Right forelimb (tissue), 1 donor: Measurements from ENCODE around the gene IER5L.
"Not testable (repeated sequence)": the region's sequence is repeated elsewhere in the genome, so short reads cannot be mapped to it uniquely, and the experiment has no call there.

Experiments used
- DNase-seq: peaks from one replicate; pipeline ENCODE4 v3.0.0-alpha.2; 2018

IER5L gene

GRCh38 chr9:129202613-129203555, 24.8 kb upstream of the IER5L start:
- peak; percentile 93 for DNase-seq

- no peak for DNase-seq
Observed at GRCh38 chr9:129201866-129202265, 23.8 kb upstream of the IER5L start.

GRCh38 chr9:129201289-129201688, 23.2 kb upstream of the IER5L start:
- DNase-seq: no peak

GRCh38 chr9:129200255-129200654, 22.2 kb upstream of the IER5L start:
- DNase-seq: no peak

DNA sequence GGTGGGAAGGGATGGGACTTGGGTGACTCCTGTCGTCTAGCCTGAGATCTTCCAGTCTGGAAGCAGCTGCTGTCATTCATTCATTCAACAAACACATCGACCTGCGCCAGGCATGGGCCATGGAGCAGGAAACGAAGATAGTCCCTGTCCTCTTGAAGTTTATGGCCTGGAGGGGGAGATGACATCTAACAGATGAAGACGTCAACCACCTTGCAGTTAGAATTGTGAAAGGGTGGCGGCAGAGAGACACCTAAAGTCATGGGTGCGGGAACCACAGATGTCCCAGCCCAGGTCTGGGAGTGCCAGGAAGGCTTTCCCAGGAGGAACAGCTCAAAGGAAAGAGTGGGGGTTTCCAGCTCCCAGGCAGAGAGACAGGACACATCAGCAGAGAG, 21.0 kb upstream of the IER5L start:
- no peak for DNase-seq

DNA sequence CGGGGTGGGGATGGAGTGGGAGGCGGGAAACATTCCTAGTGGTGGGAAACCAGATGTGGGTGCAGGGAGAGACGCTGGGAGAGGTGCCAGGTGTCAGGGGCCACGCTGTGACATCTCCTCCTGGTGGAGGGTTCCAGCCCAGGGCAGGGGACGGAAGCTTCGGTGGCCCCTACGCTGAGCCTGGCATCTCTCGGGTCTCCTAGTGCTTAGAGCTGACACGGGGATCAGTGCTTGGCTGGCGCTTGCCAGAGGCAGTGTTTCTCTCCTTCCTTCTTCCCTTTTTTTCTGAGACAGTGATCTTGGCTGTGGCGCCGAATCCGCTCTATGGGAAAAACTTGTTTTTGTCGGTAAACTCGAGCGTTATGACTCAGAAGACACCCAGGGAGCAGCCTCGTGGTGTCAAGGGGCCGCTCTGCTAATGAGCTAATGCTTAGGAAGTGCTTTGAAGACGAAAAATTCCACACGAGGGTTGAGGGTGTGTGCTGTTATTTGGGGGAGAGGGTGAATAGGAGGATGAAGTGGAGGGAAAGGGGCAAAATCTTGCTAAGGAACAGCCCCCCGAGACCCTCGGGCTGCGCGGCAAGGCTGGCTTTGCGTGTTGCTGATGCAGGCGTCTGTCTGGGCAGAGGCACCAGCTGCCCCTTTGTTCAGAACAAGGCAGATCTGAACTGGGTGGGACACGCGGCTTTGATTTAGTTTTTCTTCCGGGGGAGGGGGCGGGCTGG, 20.4 kb upstream of the IER5L start:
- DNase-seq: peak; percentile 71

DNA sequence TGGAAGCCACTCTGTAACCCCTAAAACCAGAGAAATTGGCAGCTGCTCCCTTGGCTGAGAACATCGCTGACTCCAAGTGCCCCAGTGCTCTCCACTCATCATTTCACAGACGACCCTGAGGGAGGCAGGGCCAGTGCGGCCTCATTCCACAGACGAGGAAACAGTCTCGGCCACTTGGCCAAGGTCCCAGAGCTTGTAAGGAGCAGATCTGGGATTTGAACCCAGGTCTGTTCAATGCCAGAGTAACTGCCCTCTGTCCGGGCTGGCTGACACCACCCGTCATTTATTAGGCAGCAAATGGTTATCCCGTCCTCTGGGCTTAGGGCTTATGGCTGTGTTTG, 19.9 kb upstream of the IER5L start:
- no peak for DNase-seq

DNA sequence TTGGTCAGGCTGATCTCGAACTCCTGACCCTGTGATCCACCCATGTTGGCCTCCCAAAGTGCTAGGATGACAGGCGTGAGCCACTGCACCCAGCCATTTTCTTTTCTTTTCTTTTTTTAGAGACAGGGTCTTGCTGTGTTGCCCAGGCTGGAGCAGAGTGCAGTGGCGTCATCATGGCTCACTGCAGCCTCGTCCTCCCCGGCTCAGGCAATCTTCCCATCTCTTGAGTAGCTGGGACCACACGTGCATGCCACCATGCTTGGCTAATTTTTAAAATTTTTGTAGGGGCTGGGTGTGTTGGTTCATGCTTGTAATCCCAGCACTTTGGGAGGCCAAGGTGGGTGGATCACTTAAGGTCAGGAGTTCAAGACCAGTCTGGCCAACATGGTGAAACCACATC, 19.0 kb upstream of the IER5L start:
- not testable (repeated sequence) for DNase-seq

GRCh38 chr9:129195606-129196005, 17.5 kb upstream of the IER5L start:
- DNase-seq: no peak

DNA sequence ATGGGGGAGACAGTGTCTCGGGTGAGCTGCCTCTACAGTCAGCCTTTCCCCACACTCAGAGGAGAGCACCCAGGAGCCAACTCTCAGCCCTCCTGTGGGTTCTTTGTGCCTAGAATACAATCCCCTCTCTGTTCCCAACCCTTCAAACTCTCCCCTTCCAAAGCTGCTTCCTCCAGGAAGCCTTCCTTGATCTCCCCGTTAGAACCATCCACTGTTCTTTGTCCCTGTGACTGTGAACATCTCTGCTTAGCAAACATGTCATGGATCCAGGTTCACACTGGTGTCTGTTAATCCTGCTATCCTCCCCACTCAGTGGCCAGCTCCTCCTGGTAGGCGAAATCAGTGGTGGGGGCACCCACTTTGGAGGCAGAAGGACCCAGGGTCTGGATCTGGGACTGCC, 16.2 kb upstream of the IER5L start:
- no peak for DNase-seq

- no peak for DNase-seq
Observed at GRCh38 chr9:129193655-129194054, 15.6 kb upstream of the IER5L start.

- DNase-seq: no peak
Observed at GRCh38 chr9:129191234-129191633, 13.2 kb upstream of the IER5L start.

GRCh38 chr9:129189971-129190370, 11.9 kb upstream of the IER5L start:
- DNase-seq: not testable (repeated sequence)

GRCh38 chr9:129187042-129187441, 9.0 kb upstream of the IER5L start:
- DNase-seq: no peak

DNA sequence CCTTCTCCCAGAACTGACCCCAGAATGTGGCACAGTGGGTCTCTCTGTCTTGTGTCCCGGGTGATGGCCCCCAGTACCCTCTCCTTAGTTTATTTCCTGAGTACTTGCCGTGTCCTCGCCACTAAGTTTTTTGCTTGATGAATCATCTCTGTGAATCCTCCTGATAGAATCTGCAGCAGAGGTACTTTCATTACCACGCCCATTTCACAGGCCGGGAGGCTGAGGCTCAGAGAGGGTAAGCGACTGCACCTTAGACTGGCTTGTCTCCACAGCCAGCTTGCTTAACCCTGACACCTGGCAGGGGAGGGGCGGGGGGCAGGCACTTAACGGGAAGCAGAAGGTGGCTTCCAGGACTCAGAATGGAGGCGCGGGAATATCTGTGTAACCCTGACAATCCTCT, 7.9 kb upstream of the IER5L start:
- no peak for DNase-seq

GRCh38 chr9:129185402-129185801, 7.3 kb upstream of the IER5L start:
- no peak for DNase-seq

GRCh38 chr9:129184596-129185122, 6.6 kb upstream of the IER5L start:
- DNase-seq: no peak

DNA sequence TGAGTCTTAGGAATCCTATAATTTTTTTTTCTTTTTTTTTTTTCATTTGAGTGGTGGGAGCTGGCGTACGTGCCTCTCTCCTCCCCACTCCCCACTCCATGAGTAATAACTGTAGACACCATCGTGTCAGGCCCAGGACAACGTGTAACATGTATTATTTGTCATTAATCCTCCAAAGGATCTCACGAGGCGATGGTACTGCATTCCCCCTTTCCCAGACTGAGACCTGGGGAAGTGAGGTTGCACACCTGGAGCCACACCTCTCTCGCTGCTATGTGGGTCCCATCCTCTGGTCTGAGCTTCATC, 6.1 kb upstream of the IER5L start:
- no peak for DNase-seq

DNA sequence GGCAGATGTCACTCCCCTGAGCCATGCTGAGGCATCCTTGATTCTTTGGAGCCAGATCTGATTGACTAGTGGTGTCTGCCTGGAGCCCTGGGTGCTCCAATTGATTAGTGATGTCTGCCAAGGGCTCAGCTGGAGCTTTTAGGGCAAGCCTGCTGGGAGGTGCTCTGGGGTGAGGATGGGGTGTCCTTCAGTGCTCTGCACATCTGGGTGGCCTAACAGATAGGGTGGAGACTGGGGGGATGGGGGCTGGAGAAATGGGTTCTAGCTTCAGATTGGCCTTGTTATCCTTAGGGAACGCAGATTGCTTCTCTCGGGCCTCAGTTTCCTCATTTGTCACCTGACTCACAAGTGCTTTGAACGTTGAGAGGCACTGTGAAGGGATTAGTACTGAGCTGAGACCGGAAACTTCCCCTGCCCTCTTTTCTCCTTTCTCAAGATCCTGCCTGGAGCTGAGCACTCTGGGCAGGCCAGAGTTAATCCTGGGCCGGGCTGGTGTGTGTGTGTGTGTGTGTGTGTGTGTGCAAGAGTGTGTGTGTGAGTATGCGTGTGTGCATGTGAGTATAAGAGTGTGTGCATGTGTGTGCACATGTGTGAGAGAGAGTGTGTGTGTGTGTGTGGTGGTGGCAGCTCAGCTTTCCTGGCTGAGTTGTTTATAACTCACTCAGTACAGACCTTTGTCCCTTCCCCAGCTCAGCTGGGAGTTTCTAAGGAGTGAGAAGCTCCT, 5.6 kb upstream of the IER5L start:
- no peak for DNase-seq

DNA sequence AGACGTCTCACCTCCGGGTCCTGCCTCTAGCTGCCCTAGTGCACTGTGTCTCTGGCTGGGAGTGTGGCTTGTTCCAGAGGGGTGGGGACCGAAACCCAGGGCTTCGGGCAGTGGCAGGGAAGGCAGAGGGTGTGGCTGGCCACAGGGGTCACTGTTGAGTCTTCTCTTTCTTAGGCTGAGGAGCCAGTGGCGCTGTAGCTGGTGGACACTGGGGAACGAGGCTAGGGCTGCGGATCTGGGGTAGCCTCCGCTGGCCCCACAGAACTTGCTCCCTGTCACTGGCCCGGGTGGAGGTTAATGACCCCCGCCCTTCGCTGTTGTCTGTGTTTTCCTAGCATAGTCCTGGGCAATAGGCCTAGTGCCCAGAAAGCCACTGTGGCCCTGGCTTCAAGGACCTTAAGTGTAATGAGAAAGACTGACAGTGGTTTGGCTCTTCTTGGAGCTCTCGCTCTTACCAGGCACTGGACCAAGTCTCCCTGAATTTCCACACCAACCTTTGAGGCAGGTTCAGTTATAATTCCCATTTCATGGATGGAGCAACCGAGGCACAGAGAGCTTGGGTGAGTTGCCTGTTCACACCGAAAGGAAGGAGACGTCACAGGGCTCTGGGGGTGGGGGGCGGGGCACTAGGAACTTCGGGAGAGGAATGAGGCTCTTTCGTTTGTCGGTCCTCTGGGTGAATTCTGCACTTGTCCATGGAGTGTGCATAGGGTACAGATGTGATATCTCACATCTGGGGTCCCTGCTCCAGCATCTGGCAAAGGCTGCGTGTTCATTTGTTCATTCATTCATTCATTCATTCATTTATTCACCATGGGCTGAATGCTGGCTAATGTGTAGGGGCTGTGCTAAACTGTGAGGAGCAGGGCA, 4.8 kb upstream of the IER5L start:
- no peak for DNase-seq

DNA sequence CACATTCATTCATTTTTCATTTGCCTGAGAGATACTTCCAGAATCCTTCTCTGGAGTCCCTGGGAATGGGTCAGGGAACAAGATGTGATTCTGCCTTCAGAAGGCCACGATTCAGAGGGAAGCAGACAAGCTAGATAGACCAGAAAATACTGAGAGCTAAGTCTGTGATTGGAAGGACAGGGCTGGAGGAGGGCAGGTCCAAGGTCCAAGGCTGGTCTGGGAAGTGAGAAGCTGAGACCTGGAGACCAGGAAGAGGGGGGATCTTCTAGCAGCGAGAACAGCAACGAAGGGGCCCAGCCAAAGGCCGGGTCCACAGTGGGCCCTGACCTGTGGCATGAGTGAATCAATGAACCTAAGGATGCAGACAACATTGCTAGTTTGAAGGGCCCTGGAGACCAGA, 4.1 kb upstream of the IER5L start:
- no peak for DNase-seq

- DNase-seq: no peak
Observed at GRCh38 chr9:129181246-129181645, 3.2 kb upstream of the IER5L start.
